Activated gamma-delta T cell treated with anti-CD3 and anti-CD28 coated beads, Interleukin-2, amount 50 U/mL, for 16 hours (primary cell): ENCODE results near the gene RBMS1.

ENCODE experiments used
- DNase-seq: peaks from one replicate; pipeline ENCODE4 v3.0.0-alpha.2; 2020; ENCODE audit warnings: low read depth

The RBMS1 gene

GRCh38 chr2:160333324-160334027 lies 160.1 kb downstream of the RBMS1 start:
- DNase-seq: no peak

- no peak for DNase-seq
These were observed 161.3 kb downstream of the RBMS1 start for GRCh38 chr2:160332318-160332717.

GRCh38 chr2:160331258-160332025 lies 162.2 kb downstream of the RBMS1 start:
- DNase-seq: no peak

- DNase-seq: no peak
These were observed 164.6 kb downstream of the RBMS1 start for GRCh38 chr2:160328811-160329527.

GRCh38 chr2:160326786-160327185 lies 166.8 kb downstream of the RBMS1 start:
- DNase-seq: no peak

- no peak for DNase-seq
These were observed 168.2 kb downstream of the RBMS1 start for GRCh38 chr2:160325418-160325817.

GRCh38 chr2:160324917-160325316 lies 168.7 kb downstream of the RBMS1 start:
- no peak for DNase-seq

GRCh38 chr2:160324161-160324800 lies 169.3 kb downstream of the RBMS1 start:
- peak; percentile 30 for DNase-seq

- DNase-seq: no peak
These were observed 171.3 kb downstream of the RBMS1 start for GRCh38 chr2:160322320-160322719.

- no peak for DNase-seq
These were observed 172.6 kb downstream of the RBMS1 start for GRCh38 chr2:160321006-160321405.

- DNase-seq: no peak
These were observed 173.9 kb downstream of the RBMS1 start for GRCh38 chr2:160319700-160320099.

- DNase-seq: no peak
These were observed 175.4 kb downstream of the RBMS1 start for GRCh38 chr2:160318218-160318617.

- DNase-seq: no peak
These were observed 176.2 kb downstream of the RBMS1 start for GRCh38 chr2:160317181-160318099.

- DNase-seq: no peak
These were observed 178.3 kb downstream of the RBMS1 start for GRCh38 chr2:160315337-160315736.

- no peak for DNase-seq
These were observed 183.3 kb downstream of the RBMS1 start for GRCh38 chr2:160310118-160310828.

GRCh38 chr2:160309585-160309984 lies 184.0 kb downstream of the RBMS1 start:
- no peak for DNase-seq

- no peak for DNase-seq
These were observed 184.7 kb downstream of the RBMS1 start for GRCh38 chr2:160308915-160309314.

- DNase-seq: no peak
These were observed 185.1 kb downstream of the RBMS1 start for GRCh38 chr2:160308476-160308875.

GRCh38 chr2:160306985-160307384 lies 186.6 kb downstream of the RBMS1 start:
- DNase-seq: no peak

GRCh38 chr2:160305081-160305750 lies 188.4 kb downstream of the RBMS1 start:
- DNase-seq: no peak
